BLaER1 (cell line): ENCODE results near the gene MLEC.

ENCODE experiments used
- H3K27ac ChIP-seq: shearing (Covaris generic); formaldehyde crosslinking; 2 replicates; pipeline ENCODE4 v1.8.1; 2022
- H3K27me3 ChIP-seq: shearing (Covaris generic); formaldehyde crosslinking; 2 replicates; pipeline ENCODE4 v1.8.1; 2022
- H3K36me3 ChIP-seq: shearing (Covaris generic); formaldehyde crosslinking; 2 replicates; pipeline ENCODE4 v1.8.1; 2022
- H3K4me1 ChIP-seq: shearing (Covaris generic); formaldehyde crosslinking; 2 replicates; pipeline ENCODE4 v1.8.1; 2022
- H3K4me2 ChIP-seq: shearing (Covaris generic); formaldehyde crosslinking; 2 replicates; pipeline ENCODE4 v1.8.1; 2022
- H3K4me3 ChIP-seq: shearing (Covaris generic); formaldehyde crosslinking; 2 replicates; pipeline ENCODE4 v1.8.1; 2022
- H3K9ac ChIP-seq: shearing (Covaris generic); formaldehyde crosslinking; 2 replicates; pipeline ENCODE4 v1.8.1; 2022
- H3K9me3 ChIP-seq: shearing (Covaris generic); formaldehyde crosslinking; 2 replicates; pipeline ENCODE4 v1.8.1; 2022
- H4K20me1 ChIP-seq: shearing (Covaris generic); formaldehyde crosslinking; 2 replicates; pipeline ENCODE4 v1.8.1; 2022
- Cebpa-rat ChIP-seq: shearing (Covaris generic); IDR thresholded peaks from 2 replicates; pipeline ENCODE4 v1.8.1; 2022

Gene MLEC

DNA sequence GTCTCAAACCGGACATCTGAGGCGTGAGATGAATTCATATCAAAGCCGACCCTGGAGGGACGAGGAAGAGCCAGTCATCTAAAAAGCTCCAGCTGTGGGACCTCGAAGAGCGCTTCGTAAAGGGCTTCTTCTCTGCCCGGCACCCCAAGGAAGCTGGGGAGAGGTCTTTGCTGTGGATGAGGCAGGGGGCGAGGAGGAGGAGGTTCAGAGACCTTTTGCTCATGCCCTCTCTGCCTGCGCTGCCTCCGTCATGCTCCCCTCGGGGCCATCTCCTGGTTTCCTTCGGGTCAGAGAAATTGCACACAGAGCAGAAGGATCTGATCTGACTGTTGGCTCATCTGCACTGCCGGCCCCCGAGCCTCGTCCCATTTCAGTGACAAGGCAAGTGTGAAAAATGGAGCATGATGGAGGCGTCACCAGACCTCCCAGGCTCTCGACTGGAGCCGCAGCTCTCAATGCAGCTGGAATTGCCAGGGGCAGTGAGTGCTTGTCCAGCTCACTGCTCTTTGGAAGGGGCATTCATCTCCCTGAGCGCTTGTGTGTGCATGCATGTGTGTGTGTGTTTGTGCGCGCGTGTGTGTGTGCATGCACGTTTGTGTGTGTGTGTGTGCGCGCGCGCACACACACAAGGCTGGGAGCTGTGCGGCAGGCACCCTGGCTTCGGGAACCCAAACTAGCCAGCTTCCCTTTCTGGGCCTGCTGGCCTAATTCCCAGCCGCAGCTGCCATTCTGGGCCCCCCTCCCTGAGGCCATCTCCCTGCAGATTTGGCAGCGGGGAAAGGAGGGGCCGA is 37.3 kb upstream of the MLEC start:
- Histone ChIP-seq H3K9me3 (no peaks in the 10 kb centered on the region), H3K4me3 (no peak overlapping the region; the same call in 1 of the 2 replicates), H3K4me2 (peak overlapping the region; percentile 79), H3K27ac (no peak overlapping the region), H3K36me3 (no peaks in the 10 kb centered on the region), H3K27me3 (peaks cover 35% of the 10 kb centered on the region), H3K4me1 (peaks cover 50% of the 10 kb centered on the region), H4K20me1 (no peaks in the 10 kb centered on the region), H3K9ac (no peak overlapping the region)
- TF ChIP-seq Cebpa-rat, result no peak

DNA sequence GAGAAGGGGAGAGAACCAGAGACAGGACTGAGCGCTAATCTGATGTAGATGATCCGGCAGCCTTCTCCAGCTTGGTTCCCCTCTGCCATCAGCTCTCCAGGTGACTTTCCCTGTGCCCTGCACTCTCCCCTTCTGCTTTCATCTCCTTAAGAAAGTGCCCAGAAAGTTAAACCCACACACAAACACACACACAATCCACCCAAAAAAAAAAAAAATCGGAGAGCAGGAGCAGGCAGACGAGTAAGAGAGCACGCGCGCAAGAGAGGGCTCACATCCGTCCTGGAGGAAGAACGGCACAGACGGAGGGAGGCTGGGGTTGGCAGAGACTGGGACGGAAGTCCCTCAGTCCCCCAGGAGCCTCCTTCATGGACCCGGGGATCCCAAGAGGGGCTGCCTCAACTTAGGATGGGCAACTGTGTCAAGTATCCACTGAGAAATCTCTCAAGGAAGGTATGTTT is 36.7 kb upstream of the MLEC start:
- Histone ChIP-seq H3K9ac (no peak overlapping the region), H3K27ac (no peak overlapping the region), H4K20me1 (no peaks in the 10 kb centered on the region), H3K4me1 (peaks cover 50% of the 10 kb centered on the region), H3K27me3 (peaks cover 33% of the 10 kb centered on the region), H3K4me3 (no peak overlapping the region), H3K4me2 (peak overlapping the region; percentile 79; the same call in 1 of the 2 replicates), H3K36me3 (no peaks in the 10 kb centered on the region), H3K9me3 (no peaks in the 10 kb centered on the region)
- TF ChIP-seq Cebpa-rat, result no peak

DNA sequence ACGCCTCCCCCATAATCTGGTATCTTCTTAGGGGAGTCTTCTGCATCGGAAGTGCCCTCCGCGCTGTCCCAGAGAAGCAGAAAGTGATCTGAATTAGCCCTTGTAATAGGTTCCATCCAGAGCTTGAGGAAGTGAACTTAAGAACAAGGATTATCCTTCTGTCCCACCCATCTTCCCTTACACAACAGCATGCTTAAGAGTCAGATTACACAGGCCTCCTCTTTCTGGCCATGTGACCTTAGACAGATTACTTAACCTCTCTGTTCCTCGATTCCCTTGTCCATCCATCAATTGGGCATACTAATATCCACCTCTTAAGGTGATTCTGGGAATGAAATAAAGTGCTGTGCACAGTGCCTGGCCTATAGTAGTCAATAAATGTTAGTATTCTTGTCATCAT is 35.1 kb upstream of the MLEC start:
- peaks cover 50% of the 10 kb centered on the region for H3K4me1 ChIP-seq
- H3K27me3 ChIP-seq, result peaks cover 33% of the 10 kb centered on the region

GRCh38 chr12:120652656-120653435 is 34.1 kb upstream of the MLEC start:
- Histone ChIP-seq H3K36me3 (no peaks in the 10 kb centered on the region), H3K4me3 (no peak overlapping the region), H3K27me3 (peaks cover 33% of the 10 kb centered on the region), H3K27ac (no peak overlapping the region), H3K4me2 (peak overlapping the region; percentile 48), H4K20me1 (no peaks in the 10 kb centered on the region), H3K9ac (no peak overlapping the region), H3K4me1 (peaks cover 45% of the 10 kb centered on the region), H3K9me3 (no peaks in the 10 kb centered on the region)
- no peak for TF ChIP-seq Cebpa-rat

More for the DNA sequence above, 35.1 kb upstream of the MLEC start:
- Histone ChIP-seq H3K36me3 (no peaks in the 10 kb centered on the region), H3K27ac (no peak overlapping the region), H3K9me3 (no peaks in the 10 kb centered on the region), H3K4me2 (no peak overlapping the region), H3K9ac (no peak overlapping the region), H4K20me1 (no peaks in the 10 kb centered on the region), H3K4me3 (no peak overlapping the region)
- TF ChIP-seq Cebpa-rat, result no peak

- Histone ChIP-seq H3K36me3 (no peaks in the 10 kb centered on the region), H3K4me1 (peaks cover 37% of the 10 kb centered on the region), H3K4me3 (no peak overlapping the region), H3K4me2 (peak overlapping the region; percentile 48), H3K27ac (no peak overlapping the region), H3K9me3 (no peaks in the 10 kb centered on the region), H3K9ac (no peak overlapping the region), H3K27me3 (peaks cover 33% of the 10 kb centered on the region), H4K20me1 (no peaks in the 10 kb centered on the region)
- TF ChIP-seq Cebpa-rat, result no peak
These were observed 33.3 kb upstream of the MLEC start for GRCh38 chr12:120653611-120654010.

GRCh38 chr12:120654656-120655055 is 32.3 kb upstream of the MLEC start:
- H3K36me3 ChIP-seq, result no peaks in the 10 kb centered on the region
- no peak overlapping the region for H3K4me3 ChIP-seq
- H3K4me1 ChIP-seq, result peaks cover 27% of the 10 kb centered on the region
- no peaks in the 10 kb centered on the region for H4K20me1 ChIP-seq
- H3K27me3 ChIP-seq, result peaks cover 23% of the 10 kb centered on the region
- H3K9me3 ChIP-seq, result no peaks in the 10 kb centered on the region
- no peak overlapping the region; the same call in 1 of the 2 replicates for H3K4me2 ChIP-seq
- no peak overlapping the region for H3K9ac ChIP-seq
- no peak overlapping the region for H3K27ac ChIP-seq
- TF ChIP-seq Cebpa-rat, result no peak

GRCh38 chr12:120656008-120656407 is 30.9 kb upstream of the MLEC start:
- Histone ChIP-seq H3K4me3 (no peak overlapping the region), H3K9ac (no peak overlapping the region), H3K27ac (no peak overlapping the region), H3K27me3 (peaks cover 9% of the 10 kb centered on the region; the same call in 1 of the 2 replicates), H3K4me1 (peaks cover 21% of the 10 kb centered on the region), H3K4me2 (no peak overlapping the region), H3K9me3 (no peaks in the 10 kb centered on the region), H3K36me3 (no peaks in the 10 kb centered on the region), H4K20me1 (no peaks in the 10 kb centered on the region)
- TF ChIP-seq Cebpa-rat, result no peak

- Histone ChIP-seq H3K9ac (no peak overlapping the region), H3K27ac (no peak overlapping the region), H3K4me1 (peaks cover 19% of the 10 kb centered on the region), H4K20me1 (no peaks in the 10 kb centered on the region), H3K27me3 (no peaks in the 10 kb centered on the region), H3K4me2 (no peak overlapping the region), H3K4me3 (no peak overlapping the region), H3K36me3 (no peaks in the 10 kb centered on the region), H3K9me3 (no peaks in the 10 kb centered on the region)
- no peak for TF ChIP-seq Cebpa-rat
These were observed 28.4 kb upstream of the MLEC start for GRCh38 chr12:120658286-120659150.

DNA sequence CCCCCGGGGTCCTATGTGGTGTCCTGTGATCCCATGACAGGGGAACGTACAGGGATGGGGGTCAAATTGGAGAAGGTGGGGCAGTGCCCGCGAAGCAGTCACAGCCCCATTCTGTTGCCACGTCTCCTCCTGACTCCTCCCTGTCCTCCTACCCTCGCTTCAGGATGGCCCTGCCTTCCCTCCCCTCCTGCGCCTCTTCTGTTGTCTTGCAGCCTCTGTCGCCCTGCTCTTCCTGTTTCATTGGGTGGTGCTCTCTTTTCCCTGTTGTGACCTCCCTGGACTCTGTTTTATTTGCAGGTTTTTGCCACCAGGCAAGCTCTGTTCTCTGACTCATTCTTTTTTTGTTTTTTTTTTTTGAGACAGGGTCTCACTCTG is 27.8 kb upstream of the MLEC start:
- no peak for TF ChIP-seq Cebpa-rat

More for the DNA sequence above, 27.8 kb upstream of the MLEC start:
- no peaks in the 10 kb centered on the region for H3K27me3 ChIP-seq
- H3K4me1 ChIP-seq, result peaks cover 13% of the 10 kb centered on the region
- no peak overlapping the region for H3K4me3 ChIP-seq
- no peak overlapping the region for H3K27ac ChIP-seq
- H3K4me2 ChIP-seq, result no peak overlapping the region
- H3K9me3 ChIP-seq, result no peaks in the 10 kb centered on the region
- no peak overlapping the region for H3K9ac ChIP-seq
- no peaks in the 10 kb centered on the region for H4K20me1 ChIP-seq
- no peaks in the 10 kb centered on the region for H3K36me3 ChIP-seq
